ENCODE results near the gene NFYB.

DNA sequence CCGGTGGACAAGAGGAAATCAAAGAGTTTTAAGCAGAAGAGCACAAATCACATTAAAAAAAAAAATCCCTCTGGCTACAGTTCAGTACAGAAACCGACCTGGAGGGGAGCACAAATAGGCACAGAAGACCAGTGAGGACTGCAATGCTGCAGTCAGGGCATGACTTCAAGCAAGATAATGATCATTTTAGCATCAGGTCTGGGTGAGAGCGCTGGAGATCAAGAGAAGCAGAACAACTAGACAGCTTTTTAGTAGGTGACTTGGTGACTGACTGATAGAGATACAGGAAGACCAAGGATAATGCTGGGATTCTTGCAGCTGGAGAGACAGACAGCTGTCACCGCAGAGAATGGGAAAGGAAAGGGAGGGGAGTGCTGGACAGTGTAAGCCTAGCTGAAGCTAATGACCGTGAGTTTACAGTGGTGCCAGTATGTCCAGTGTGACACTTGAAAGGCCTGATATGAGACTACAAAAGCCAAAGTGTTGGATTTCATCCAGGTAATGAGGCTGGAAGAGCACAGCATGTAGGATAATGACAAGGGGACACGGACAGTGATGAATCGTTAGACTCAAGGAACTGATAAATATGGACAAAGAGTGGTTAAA lies 5.6 kb downstream of the NFYB start:
- TF ChIP-seq EZH2 (IDR thresholded peaks at IDR 0.05; ENCODE audit: borderline replicate concordance) (no peak), EZH2phosphoT487 (IDR thresholded peaks at IDR 0.05; ENCODE audit: low read depth, severe bottlenecking, unreplicated experiment) (no peak), CTCF (IDR thresholded peaks at IDR 0.05; ENCODE audit: poor library complexity) (no peak)
